Fibroblast of the aortic adventitia (primary cell): ENCODE results near the gene UNCX. TPM values are rescaled to one million over a fixed set of nuclear protein-coding genes. Genes with fewer than 3 reads are reported as not detected.
"Not testable (repeated sequence)": the region's sequence is repeated elsewhere in the genome, so short reads cannot be mapped to it uniquely, and the experiment has no call there.

ENCODE experiments used
- DNase-seq: peaks from one replicate; pipeline ENCODE4 v3.0.0-alpha.2; 2010; ENCODE audit warnings: low read depth
- H3K4me3 ChIP-seq: 2 replicates; pipeline ENCODE4 v1.5.1; 2011; ENCODE audit warnings: low read depth, mild to moderate bottlenecking, control low read depth, low read length, moderate library complexity
- total RNA-seq: library from RNA; depleted of rRNA; stranded (reverse); fragments of >200 nt; gene quantifications from 2 replicates; pipeline ENCODE4 v1.2.3, GENCODE V29; 2012; ENCODE audit warnings: low replicate concordance
- TF ChIP-seq, protein P1 (sequence below): IDR thresholded peaks from 2 replicates; pipeline ENCODE4 v1.5.1; 2011; ENCODE audit warnings: mild to moderate bottlenecking, low read length, control low read depth, inconsistent platforms; ENCODE audit not compliant: insufficient read depth

UNCX gene
- total RNA-seq, 1 donor: not detected

DNA sequence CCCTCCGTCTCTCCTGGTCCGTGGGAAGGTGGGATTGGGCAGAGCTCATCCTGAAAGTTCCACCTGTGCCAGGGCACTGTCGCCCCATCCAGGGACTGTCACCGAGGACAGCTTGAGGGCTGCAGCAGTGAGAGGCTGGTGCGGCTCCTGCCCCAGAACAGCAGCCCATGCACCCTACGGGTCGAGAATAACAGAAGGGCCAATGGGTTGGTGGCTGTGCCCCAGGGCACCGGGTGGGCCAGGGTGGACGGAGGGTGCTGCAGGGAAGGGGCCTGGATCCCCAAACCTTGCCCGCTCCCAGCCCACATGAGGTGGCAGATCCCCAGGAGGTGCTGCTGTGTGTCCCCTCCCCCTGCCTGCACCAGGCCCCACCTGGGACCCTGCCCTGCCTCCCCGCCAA lies 23.9 kb downstream of the UNCX start:
- TF ChIP-seq, protein P1, sequence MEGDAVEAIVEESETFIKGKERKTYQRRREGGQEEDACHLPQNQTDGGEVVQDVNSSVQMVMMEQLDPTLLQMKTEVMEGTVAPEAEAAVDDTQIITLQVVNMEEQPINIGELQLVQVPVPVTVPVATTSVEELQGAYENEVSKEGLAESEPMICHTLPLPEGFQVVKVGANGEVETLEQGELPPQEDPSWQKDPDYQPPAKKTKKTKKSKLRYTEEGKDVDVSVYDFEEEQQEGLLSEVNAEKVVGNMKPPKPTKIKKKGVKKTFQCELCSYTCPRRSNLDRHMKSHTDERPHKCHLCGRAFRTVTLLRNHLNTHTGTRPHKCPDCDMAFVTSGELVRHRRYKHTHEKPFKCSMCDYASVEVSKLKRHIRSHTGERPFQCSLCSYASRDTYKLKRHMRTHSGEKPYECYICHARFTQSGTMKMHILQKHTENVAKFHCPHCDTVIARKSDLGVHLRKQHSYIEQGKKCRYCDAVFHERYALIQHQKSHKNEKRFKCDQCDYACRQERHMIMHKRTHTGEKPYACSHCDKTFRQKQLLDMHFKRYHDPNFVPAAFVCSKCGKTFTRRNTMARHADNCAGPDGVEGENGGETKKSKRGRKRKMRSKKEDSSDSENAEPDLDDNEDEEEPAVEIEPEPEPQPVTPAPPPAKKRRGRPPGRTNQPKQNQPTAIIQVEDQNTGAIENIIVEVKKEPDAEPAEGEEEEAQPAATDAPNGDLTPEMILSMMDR: no peak
- DNase-seq: no peak
- no peak overlapping the region for H3K4me3 ChIP-seq

DNA sequence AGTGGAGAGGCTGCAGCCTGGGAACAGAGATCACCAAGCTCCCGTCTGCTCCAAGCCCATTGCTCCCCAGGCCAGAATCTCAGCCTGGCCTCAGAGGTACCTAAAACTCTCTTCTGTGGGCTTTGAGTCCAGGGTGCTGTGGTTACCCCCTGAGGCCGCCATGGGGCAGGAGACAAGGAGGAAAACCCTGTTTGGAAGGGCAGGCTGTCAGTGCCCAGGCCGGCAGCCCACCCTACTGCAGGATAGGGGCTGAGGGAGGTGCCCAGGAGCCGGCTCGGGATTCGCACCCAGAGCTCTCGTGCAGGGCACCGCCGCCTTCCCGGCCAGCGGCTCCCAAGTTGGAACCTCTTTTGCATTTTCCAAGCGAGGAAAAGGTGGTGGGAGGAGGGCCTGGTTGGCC lies 24.5 kb downstream of the UNCX start:
- TF ChIP-seq, protein P1: no peak
- no peak for DNase-seq
- no peak overlapping the region for H3K4me3 ChIP-seq

GRCh38 chr7:1257863-1258262 lies 25.2 kb downstream of the UNCX start:
- TF ChIP-seq, protein P1: no peak
- no peak overlapping the region for H3K4me3 ChIP-seq
- no peak for DNase-seq

DNA sequence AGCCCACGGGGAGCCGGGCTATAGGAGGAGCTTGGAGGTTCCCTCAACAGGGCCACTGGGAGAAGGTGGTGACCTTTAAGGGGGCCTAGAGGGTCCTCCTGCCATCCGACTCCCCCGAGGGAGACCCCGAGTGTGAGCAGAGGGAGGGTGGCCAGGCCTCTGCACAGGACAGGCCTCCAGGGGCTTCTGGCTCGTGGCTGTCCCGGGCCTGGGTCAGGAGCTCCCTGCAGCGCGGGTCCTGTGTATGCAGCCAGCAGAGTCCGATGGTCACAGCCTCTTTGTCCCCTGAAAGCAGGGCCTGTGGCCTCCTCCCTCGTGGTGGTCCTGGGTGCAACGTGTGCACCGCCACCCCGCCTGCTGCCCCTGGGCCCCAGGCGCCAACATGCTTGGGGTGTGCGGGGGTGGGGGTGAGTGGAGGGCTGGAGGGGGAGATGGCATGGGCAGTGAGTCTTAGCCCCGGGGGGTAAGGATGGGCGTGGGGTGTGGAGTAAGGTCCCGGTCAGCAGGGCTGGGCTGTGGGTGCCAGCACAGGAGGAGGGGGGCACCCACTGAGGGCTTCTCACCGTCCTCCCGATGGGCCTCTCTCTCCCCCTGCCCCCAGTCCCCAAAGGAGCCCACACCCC lies 27.1 kb downstream of the UNCX start:
- H3K4me3 ChIP-seq: no peak overlapping the region
- no peak for DNase-seq
- TF ChIP-seq, protein P1: no peak

- no peak overlapping the region for H3K4me3 ChIP-seq
- TF ChIP-seq, protein P1: no peak
- no peak for DNase-seq
Measured at GRCh38 chr7:1260244-1260635, 27.6 kb downstream of the UNCX start.

- not testable (repeated sequence) for DNase-seq, H3K4me3 ChIP-seq
Measured at GRCh38 chr7:1261036-1261435, 28.4 kb downstream of the UNCX start.

DNA sequence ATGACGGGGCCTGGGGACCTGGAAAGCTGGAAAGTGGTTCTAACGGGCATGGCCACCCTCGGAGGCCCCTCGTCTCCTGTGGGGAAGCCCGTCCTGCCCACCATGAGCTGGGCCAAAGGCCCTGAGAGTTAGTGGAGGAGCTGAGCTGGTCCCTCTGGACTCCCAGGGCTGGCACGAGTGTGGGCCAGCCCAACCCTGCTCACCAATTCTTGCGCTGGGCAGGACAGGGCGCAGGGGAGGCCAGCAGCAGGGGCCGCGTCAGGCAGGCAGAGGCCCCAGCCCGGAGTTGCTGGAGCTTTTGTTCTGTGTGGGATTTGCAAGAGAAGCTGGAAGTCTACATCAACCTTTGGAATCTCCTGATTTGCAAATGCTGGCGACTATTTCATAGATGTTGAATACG lies 29.8 kb downstream of the UNCX start:
- H3K4me3 ChIP-seq: no peak overlapping the region
- TF ChIP-seq, protein P1: no peak
- DNase-seq: no peak
